ENCODE data around the gene C9. TPM values are rescaled to one million over a fixed set of nuclear protein-coding genes. Genes with fewer than 3 reads are reported as not detected.

Gene C9
- total RNA-seq, 6 experiments from 2014 or later, result 0.07 to 0.17 TPM; not detected in 4

GRCh38 chr5:39360471-39361111 lies 3.7 kb downstream of the C9 start:
- no peak overlapping the region for H3K4me3 Mint-ChIP-seq
- H3K27ac Mint-ChIP-seq, result no peak overlapping the region
- H3K9me3 Mint-ChIP-seq, result no peaks in the 10 kb centered on the region
- peaks cover 12% of the 10 kb centered on the region; the same call in 1 of the 2 replicates for H3K4me1 Mint-ChIP-seq (ENCODE audit: low read depth)
- no peaks in the 10 kb centered on the region for H3K36me3 Mint-ChIP-seq (ENCODE audit: low read depth)
- no peak for TF ChIP-seq CTCF (IDR thresholded peaks at IDR 0.05)
- H3K27me3 Mint-ChIP-seq (ENCODE audit: insufficient read depth), result peaks cover 3% of the 10 kb centered on the region
- no peak for DNase-seq

- Mint-ChIP-seq H3K27ac (no peak overlapping the region), H3K4me1 (ENCODE audit: low read depth) (peaks cover 16% of the 10 kb centered on the region; the same call in 1 of the 2 replicates)
Observed at GRCh38 chr5:39356263-39356662, 8.0 kb downstream of the C9 start.

GRCh38 chr5:39355324-39355723 lies 9.0 kb downstream of the C9 start:
- Mint-ChIP-seq H3K9me3 (peaks cover 9% of the 10 kb centered on the region), H3K4me1 (ENCODE audit: low read depth) (peaks cover 8% of the 10 kb centered on the region; the same call in 1 of the 2 replicates), H3K36me3 (ENCODE audit: low read depth) (no peaks in the 10 kb centered on the region), H3K27ac (no peak overlapping the region), H3K4me3 (no peak overlapping the region), H3K27me3 (ENCODE audit: insufficient read depth) (peaks cover 5% of the 10 kb centered on the region)
- no peak for TF ChIP-seq CTCF (IDR thresholded peaks at IDR 0.05)
- no peak for DNase-seq

More at GRCh38 chr5:39356263-39356662, 8.0 kb downstream of the C9 start:
- DNase-seq, result no peak
- no peaks in the 10 kb centered on the region for H3K36me3 Mint-ChIP-seq (ENCODE audit: low read depth)
- TF ChIP-seq CTCF (IDR thresholded peaks at IDR 0.05), result no peak
- no peak overlapping the region for H3K4me3 Mint-ChIP-seq
- peaks cover 8% of the 10 kb centered on the region for H3K9me3 Mint-ChIP-seq
- peaks cover 4% of the 10 kb centered on the region for H3K27me3 Mint-ChIP-seq (ENCODE audit: insufficient read depth)

- Mint-ChIP-seq H3K4me1 (ENCODE audit: low read depth) (peaks cover 6% of the 10 kb centered on the region; the same call in 1 of the 2 replicates), H3K9me3 (peaks cover 9% of the 10 kb centered on the region), H3K27me3 (ENCODE audit: insufficient read depth) (peaks cover 12% of the 10 kb centered on the region), H3K36me3 (ENCODE audit: low read depth) (no peaks in the 10 kb centered on the region), H3K27ac (no peak overlapping the region), H3K4me3 (no peak overlapping the region)
- no peak for TF ChIP-seq CTCF (IDR thresholded peaks at IDR 0.05)
- no peak for DNase-seq
Observed at GRCh38 chr5:39353717-39354399, 10.4 kb downstream of the C9 start.

- Mint-ChIP-seq H3K36me3 (ENCODE audit: low read depth) (no peaks in the 10 kb centered on the region), H3K4me1 (ENCODE audit: low read depth) (peaks cover 6% of the 10 kb centered on the region; the same call in 1 of the 2 replicates), H3K27ac (no peak overlapping the region), H3K27me3 (ENCODE audit: insufficient read depth) (peaks cover 12% of the 10 kb centered on the region), H3K9me3 (peaks cover 9% of the 10 kb centered on the region), H3K4me3 (no peak overlapping the region)
- no peak for DNase-seq
- no peak for TF ChIP-seq CTCF (IDR thresholded peaks at IDR 0.05)
Observed at GRCh38 chr5:39352951-39353350, 11.3 kb downstream of the C9 start.
